ENCODE measurements around the gene WSCD2.

Gene WSCD2

DNA sequence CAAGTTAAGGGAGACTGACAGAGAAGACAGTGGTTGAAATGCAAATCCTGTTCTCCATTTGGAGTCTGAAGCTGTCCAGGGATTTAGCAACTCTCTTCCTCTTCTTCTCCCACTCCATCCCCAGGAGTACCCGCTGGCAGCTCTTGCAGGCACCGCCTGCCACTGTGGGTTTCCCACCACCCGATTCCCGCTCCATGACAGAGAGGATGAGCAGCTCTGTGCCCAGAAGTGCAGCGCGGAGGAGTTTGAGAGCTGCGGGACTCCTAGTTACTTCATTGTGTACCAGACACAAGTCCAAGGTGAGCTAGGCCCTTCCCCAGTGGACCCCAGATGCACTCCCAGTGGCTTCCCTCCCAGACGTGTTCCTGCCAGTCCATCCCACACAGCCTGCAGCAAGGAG, 97.8 kb downstream of the WSCD2 start:
- POLR2A ChIA-PET, result no interaction called here
- no peak for TF ChIP-seq ARNT (IDR thresholded peaks at IDR 0.05)
- TF ChIP-seq LEF1 (IDR thresholded peaks at IDR 0.05; ENCODE audit: borderline replicate concordance), result no peak
- no peak for TF ChIP-seq L3MBTL2 (conservative IDR thresholded peaks at IDR 0.05)
- TF ChIP-seq PKNOX1 (IDR thresholded peaks at IDR 0.05), result no peak
- TF ChIP-seq ELF4 (IDR thresholded peaks at IDR 0.05), result no peak
- no peak for TF ChIP-seq ZNF384 (IDR thresholded peaks at IDR 0.05)
- no peak for TF ChIP-seq FOXM1 (IDR thresholded peaks at IDR 0.05; ENCODE audit: borderline replicate concordance)
- no peak for TF ChIP-seq HDGF (IDR thresholded peaks at IDR 0.05; ENCODE audit: borderline replicate concordance)
- TF ChIP-seq FOXK2 (IDR thresholded peaks at IDR 0.05), result no peak
- TF ChIP-seq CTBP1 (IDR thresholded peaks at IDR 0.05; ENCODE audit: borderline replicate concordance), result no peak
- TF ChIP-seq BHLHE40 (IDR thresholded peaks at IDR 0.05; ENCODE audit: borderline replicate concordance), result no peak
- TF ChIP-seq FOXA1 (IDR thresholded peaks at IDR 0.05), result no peak
- TF ChIP-seq NFRKB (IDR thresholded peaks at IDR 0.05), result no peak
- no peak for TF ChIP-seq TARDBP (IDR thresholded peaks at IDR 0.05)
- no peak for TF ChIP-seq SP1 (IDR thresholded peaks at IDR 0.05)
- CTCF ChIA-PET, result no interaction called here
- DNase-seq (ENCODE audit: extremely low spot score), result no peak

GRCh38 chr12:108228746-108229145, 99.7 kb downstream of the WSCD2 start:
- TF ChIP-seq NFRKB (IDR thresholded peaks at IDR 0.05) (no peak), L3MBTL2 (conservative IDR thresholded peaks at IDR 0.05) (no peak), TARDBP (IDR thresholded peaks at IDR 0.05) (no peak)
- ChIA-PET CTCF (no interaction called here), POLR2A (no interaction called here)
- no peak for DNase-seq (ENCODE audit: extremely low spot score)

GRCh38 chr12:108231109-108231905, 102.2 kb downstream of the WSCD2 start:
- no peak for DNase-seq (ENCODE audit: extremely low spot score)
- no peak for TF ChIP-seq NFRKB (IDR thresholded peaks at IDR 0.05)
- no peak for TF ChIP-seq CTBP1 (IDR thresholded peaks at IDR 0.05; ENCODE audit: borderline replicate concordance)
- ChIA-PET POLR2A (no interaction called here), CTCF (no interaction called here)

- POLR2A ChIA-PET, result no interaction called here
- DNase-seq (ENCODE audit: extremely low spot score), result no peak
- TF ChIP-seq SUZ12 (IDR thresholded peaks at IDR 0.05) (no peak), TARDBP (IDR thresholded peaks at IDR 0.05) (no peak), PKNOX1 (IDR thresholded peaks at IDR 0.05) (no peak), ARNT (IDR thresholded peaks at IDR 0.05) (no peak), CTBP1 (IDR thresholded peaks at IDR 0.05; ENCODE audit: borderline replicate concordance) (no peak), HDGF (IDR thresholded peaks at IDR 0.05; ENCODE audit: borderline replicate concordance) (no peak), BHLHE40 (IDR thresholded peaks at IDR 0.05; ENCODE audit: borderline replicate concordance) (no peak), FOXA1 (IDR thresholded peaks at IDR 0.05) (no peak), NFRKB (IDR thresholded peaks at IDR 0.05) (no peak)
- CTCF ChIA-PET, result no interaction called here
These were observed 102.9 kb downstream of the WSCD2 start for GRCh38 chr12:108231909-108232434.

DNA sequence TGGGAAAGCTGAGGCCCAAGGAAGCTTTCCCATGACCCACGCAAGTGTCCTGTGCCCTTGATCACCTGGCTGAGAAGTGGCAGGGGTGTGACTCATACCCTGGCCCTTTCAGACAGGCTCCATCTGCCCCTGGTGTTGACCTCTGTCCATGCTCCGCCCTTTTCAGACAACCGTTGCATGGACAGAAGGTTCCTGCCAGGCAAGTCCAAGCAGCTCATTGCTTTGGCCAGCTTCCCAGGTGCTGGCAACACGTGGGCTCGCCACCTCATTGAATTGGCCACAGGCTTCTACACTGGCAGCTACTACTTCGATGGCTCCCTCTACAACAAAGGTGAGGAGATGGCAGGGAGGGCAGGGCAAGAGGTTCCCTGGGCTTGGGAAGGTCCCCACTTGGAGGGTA, 103.5 kb downstream of the WSCD2 start:
- DNase-seq (ENCODE audit: extremely low spot score), result no peak
- TF ChIP-seq HDGF (IDR thresholded peaks at IDR 0.05; ENCODE audit: borderline replicate concordance) (no peak), SUZ12 (IDR thresholded peaks at IDR 0.05) (no peak), ZNF384 (IDR thresholded peaks at IDR 0.05) (no peak), TARDBP (IDR thresholded peaks at IDR 0.05) (no peak), PKNOX1 (IDR thresholded peaks at IDR 0.05) (no peak), ARNT (IDR thresholded peaks at IDR 0.05) (no peak), CTBP1 (IDR thresholded peaks at IDR 0.05; ENCODE audit: borderline replicate concordance) (no peak), BHLHE40 (IDR thresholded peaks at IDR 0.05; ENCODE audit: borderline replicate concordance) (no peak), NFRKB (IDR thresholded peaks at IDR 0.05) (no peak), FOXK2 (IDR thresholded peaks at IDR 0.05) (no peak), L3MBTL2 (conservative IDR thresholded peaks at IDR 0.05) (no peak), FOXA1 (IDR thresholded peaks at IDR 0.05) (no peak), SP1 (IDR thresholded peaks at IDR 0.05) (no peak), LEF1 (IDR thresholded peaks at IDR 0.05; ENCODE audit: borderline replicate concordance) (no peak)
- CTCF ChIA-PET, result no interaction called here
- POLR2A ChIA-PET, result no interaction called here

GRCh38 chr12:108234158-108234557, 105.1 kb downstream of the WSCD2 start:
- ChIA-PET POLR2A (no interaction called here), CTCF (no interaction called here)
- DNase-seq (ENCODE audit: extremely low spot score), result no peak
- TF ChIP-seq FOXK2 (IDR thresholded peaks at IDR 0.05) (no peak), FOXM1 (IDR thresholded peaks at IDR 0.05; ENCODE audit: borderline replicate concordance) (no peak), NFRKB (IDR thresholded peaks at IDR 0.05) (no peak), CTBP1 (IDR thresholded peaks at IDR 0.05; ENCODE audit: borderline replicate concordance) (no peak), L3MBTL2 (conservative IDR thresholded peaks at IDR 0.05) (no peak), ARNT (IDR thresholded peaks at IDR 0.05) (no peak), SUZ12 (IDR thresholded peaks at IDR 0.05) (no peak), SP1 (IDR thresholded peaks at IDR 0.05) (no peak), BHLHE40 (IDR thresholded peaks at IDR 0.05; ENCODE audit: borderline replicate concordance) (no peak), ZNF384 (IDR thresholded peaks at IDR 0.05) (no peak), FOXA1 (IDR thresholded peaks at IDR 0.05) (no peak), TARDBP (IDR thresholded peaks at IDR 0.05) (no peak), PKNOX1 (IDR thresholded peaks at IDR 0.05) (no peak)

Data from HEK293T (cell line).